NCI-H1694 (cell line): ENCODE data around the gene TBX1.
A peak's percentile ranks its signal among the peaks of the same experiment; 100 is the strongest.
"Not testable (repeated sequence)": the region's sequence is repeated elsewhere in the genome, so short reads cannot be mapped to it uniquely, and the experiment has no call there.

ENCODE experiments used
- DNase-seq: peaks from one replicate; lab custom pipeline; 2025; lab: John Stamatoyannopoulos, UW

TBX1 gene

DNA sequence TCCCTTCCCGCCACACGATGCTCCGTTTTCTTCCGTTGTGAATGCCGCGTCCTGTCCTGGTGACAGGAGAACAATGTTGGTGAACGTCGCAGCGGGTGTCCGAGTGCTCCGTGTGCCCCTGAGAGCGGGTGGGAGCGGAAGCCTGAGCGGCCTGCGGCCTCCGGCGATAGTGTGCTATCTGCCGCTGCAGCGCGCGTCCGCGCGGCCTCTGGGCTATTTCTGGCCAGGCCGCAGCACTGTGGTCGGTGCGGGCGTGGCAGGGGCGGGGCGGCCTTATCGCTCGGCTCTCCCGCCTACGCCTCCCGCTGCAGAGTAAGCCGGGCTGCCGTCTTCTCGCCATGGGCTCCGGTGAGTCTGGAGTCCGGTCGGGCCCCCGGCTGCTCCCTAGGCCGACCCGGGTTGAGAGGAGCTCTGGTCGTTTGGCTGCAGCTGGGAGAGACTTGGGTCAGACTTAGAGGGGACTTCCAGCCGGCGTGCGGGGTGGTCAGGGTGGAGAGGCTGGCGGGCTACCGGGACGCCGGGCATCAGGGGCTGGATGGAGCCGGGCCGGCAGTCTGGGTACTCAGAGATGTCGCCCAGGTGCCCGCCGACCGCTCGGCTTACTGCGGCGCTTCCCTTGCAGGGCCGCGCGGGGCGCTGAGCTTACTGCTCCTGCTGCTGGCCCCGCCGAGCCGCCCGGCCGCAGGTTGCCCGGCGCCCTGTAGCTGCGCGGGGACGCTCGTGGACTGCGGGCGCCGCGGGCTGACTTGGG is 37.2 kb upstream of the TBX1 start, which contains the start of gene GP1BB:
TSS of gene GP1BB (plus strand) at position 308 of the 751 bp plus-strand sequence. CDS start at position 339, 31 bp downstream.
- no peak for DNase-seq

DNA sequence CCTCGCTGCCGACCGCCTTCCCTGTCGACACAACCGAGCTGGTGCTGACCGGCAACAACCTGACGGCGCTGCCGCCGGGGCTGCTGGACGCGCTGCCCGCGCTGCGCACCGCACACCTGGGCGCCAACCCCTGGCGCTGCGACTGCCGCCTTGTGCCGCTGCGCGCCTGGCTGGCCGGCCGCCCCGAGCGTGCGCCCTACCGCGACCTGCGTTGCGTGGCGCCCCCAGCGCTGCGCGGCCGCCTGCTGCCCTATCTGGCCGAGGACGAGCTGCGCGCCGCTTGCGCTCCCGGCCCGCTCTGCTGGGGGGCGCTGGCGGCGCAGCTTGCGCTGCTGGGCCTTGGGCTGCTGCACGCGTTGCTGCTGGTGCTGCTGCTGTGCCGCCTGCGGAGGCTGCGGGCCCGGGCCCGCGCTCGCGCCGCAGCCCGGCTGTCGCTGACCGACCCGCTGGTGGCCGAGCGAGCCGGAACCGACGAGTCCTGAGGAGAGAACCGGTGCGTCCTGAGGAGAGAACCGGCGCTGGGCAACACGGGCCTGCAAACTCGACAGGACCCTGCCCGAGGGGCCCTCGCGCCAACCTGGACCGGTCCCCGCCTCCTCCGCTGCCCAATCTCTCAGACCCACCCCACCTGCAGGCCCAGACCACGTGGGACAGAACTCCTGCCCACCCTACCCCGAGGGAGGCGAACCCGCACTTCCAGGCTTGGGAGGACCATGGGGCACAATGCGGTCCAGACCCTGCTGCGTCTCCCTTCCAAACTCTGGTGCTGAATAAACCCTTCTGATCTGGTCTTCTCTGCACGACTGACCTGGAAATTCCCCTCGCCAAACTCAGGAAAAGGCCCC is 36.4 kb upstream of the TBX1 start:
- no peak for DNase-seq

- no peak for DNase-seq
Observed at GRCh38 chr22:19724927-19725661, 35.5 kb upstream of the TBX1 start.

- DNase-seq: not testable (repeated sequence)
Observed at GRCh38 chr22:19726064-19726788, 34.4 kb upstream of the TBX1 start.

- no peak for DNase-seq
Observed at GRCh38 chr22:19727310-19728150, 33.0 kb upstream of the TBX1 start.

GRCh38 chr22:19728271-19728670 is 32.3 kb upstream of the TBX1 start:
- DNase-seq: no peak

GRCh38 chr22:19728836-19729235 is 31.7 kb upstream of the TBX1 start:
- no peak for DNase-seq

DNA sequence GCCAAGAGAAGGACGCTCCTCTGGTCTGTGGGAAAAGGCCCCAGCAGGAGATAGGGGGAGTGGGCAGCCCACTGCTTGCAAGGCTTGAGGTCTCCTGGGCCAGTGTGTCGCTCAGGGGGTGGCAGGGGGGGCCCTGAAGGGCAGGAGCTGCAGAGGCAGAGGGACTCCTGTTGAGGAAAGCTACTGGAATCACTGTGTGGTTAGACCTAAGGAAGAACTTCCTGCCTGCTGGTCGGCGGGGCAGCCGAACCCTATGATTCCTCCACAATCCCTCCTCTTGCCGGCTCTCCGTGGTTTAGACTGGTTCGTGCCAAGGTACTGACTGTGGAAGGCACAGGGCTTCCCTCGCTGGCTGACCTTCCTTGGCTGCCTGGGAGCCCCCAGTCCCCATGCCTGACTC is 31.1 kb upstream of the TBX1 start:
- no peak for DNase-seq

DNA sequence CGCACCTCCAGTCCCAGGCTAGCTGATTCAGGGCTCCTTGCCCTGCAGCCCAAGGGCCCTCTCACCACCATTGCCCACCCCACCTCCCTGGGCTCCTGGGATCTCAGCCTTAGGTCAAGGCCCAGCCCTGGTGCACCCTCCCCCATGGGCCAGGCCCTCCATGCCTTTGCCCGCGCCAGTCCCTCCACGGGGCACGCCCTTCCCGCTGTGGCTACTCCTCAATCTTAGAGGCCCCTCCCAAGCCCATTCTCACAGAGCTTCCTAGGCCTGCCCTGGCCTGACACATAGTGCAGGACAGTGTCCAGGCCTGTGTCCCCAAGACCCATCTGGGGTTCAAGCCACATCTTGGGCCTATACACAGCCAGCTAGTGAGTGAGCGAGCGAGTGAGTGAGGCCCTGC is 30.4 kb upstream of the TBX1 start:
- DNase-seq: no peak

DNA sequence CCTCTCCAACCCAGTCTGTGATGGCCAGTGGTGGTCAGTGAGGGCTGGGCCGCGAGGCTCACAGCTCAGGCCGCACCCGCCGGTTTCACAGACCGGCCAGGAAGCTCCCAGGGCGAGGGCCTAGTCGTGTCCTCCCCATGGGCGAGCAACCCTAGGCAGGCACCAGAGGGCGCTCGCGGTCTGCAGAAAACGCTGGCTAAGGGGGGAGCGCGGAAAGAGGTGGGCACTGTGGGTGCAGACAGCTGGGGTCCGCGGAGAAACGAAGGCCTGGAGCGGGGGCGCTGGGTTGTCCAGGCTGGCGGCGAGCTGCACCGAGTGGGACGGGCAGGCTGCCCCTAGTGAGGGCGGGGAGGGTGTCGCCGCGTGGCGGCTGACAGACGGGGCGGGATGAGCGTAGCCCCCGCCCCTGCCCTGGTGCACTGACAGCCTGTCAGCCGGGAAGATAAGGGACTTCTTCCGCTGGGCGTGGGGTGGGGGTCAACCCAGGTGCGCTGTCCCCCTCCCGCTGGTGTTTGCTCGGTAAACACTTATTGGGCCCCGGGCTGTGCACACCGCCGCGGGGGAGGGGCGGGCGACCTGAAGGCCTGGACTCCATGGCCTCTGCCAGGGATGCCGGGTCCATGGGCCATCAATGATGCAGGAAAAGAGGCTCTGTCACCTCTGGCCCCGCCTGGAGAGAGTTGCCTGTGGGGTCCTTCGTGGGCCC is 29.8 kb upstream of the TBX1 start:
- DNase-seq: peak; percentile 51

- DNase-seq: no peak
Observed at GRCh38 chr22:19731361-19732135, 29.0 kb upstream of the TBX1 start.

DNA sequence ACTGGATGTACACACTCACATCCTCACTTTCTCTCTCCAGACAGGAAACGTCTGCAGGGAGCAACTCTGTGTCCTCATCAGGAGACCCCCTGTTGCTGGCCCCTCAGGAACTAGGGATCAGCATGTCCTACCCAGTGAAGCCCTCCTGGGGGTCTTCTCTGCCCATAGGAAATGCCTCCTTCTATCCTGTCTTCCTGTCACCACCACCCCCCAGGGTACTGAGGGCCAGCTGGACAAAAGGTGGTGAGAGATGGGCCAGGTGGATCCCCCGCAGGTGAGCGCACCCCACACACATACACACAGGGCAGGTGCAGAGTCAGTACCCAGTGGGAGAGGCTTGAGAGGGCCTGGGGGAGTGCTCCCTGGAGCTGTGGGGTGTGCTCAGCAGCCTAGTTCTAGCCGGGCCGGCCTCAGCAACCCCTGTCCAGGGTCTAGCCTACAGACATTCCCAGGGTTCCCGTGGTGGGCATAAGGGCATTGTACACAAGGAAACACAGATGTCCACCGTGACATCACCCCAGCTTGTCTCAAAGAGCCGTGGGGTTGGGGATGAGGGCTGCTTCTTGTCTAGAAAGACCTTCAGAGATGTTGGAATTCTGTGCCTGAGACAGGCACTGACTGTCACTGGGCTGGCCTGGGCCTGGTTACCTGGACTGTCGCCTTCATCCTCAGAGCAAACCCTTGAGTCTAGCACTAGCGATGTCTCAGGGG is 28.0 kb upstream of the TBX1 start:
- DNase-seq: no peak

GRCh38 chr22:19733755-19734154 is 26.8 kb upstream of the TBX1 start:
- no peak for DNase-seq

DNA sequence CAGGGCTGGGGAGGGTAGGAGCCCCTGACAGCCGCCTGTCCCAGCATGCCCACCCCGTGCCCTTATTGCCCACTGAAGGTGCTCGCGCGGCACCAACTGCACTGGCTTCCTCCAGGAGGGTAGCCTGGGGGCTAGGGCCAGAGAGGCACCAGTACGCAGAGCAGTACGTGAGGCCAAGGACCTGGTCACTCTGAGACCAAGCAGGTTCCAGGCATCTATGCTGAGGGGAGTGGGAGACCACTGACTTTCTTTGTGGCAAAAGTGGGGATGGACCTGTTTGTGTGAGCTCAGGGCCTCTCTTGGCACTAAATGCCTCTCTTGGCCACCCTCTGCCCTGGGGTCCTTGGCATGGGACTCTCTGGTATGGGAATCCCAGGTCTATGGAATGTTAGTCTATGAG is 26.4 kb upstream of the TBX1 start:
- DNase-seq: no peak

GRCh38 chr22:19734837-19735382 is 25.7 kb upstream of the TBX1 start:
- no peak for DNase-seq

GRCh38 chr22:19735665-19736510 is 24.7 kb upstream of the TBX1 start:
- DNase-seq: no peak

GRCh38 chr22:19737846-19738663 is 22.5 kb upstream of the TBX1 start:
- no peak for DNase-seq
